Measurements from ENCODE around the gene ENPP6.

- TF ChIP-seq CTCF (IDR thresholded peaks at IDR 0.05; ENCODE audit: low read length) (no peak), EZH2 (optimal IDR thresholded peaks at IDR 0.05; ENCODE audit: low read depth, low read length) (no peak), EZH2phosphoT487 (IDR thresholded peaks at IDR 0.05; ENCODE audit: low read length) (no peak)
Measured at GRCh38 chr4:184231573-184231972, 13.9 kb upstream of the ENPP6 start.
